GM23338 (cell line): Measurements from ENCODE around the gene DHDDS. TPM values are rescaled to one million over a fixed set of nuclear protein-coding genes. Genes with fewer than 3 reads are reported as not detected.

Experiments used
- ATAC-seq: fragments of 200-7000 bp; cut with Tn5 transposase; 3 replicates; pipeline ENCODE4 v1.9.1; 2020
- DNase-seq: peaks from one replicate; pipeline ENCODE4 v3.0.0-alpha.2; 2015; ENCODE audit warnings: low spot score
- H2AFZ ChIP-seq: fragments of 200-600 bp; sonication (generic); 2 replicates; pipeline ENCODE4 v1.8.0; 2016; ENCODE audit warnings: antibody characterized with exemption, mild to moderate bottlenecking, moderate library complexity
- H3F3A ChIP-seq: fragments of 200-600 bp; sonication (generic); replicated peaks from 2 replicates; pipeline ENCODE4 v1.8.0; 2017; ENCODE audit warnings: antibody characterized with exemption, mixed run types, low read depth
- H3K27ac ChIP-seq: fragments of 200-600 bp; sonication (generic); 2 replicates; pipeline ENCODE4 v1.6.1; 2016; ENCODE audit warnings: low read depth
- H3K27me3 ChIP-seq: fragments of 200-600 bp; sonication (generic); 2 replicates; pipeline ENCODE4 v1.8.0; 2016; ENCODE audit warnings: mild to moderate bottlenecking, mixed run types, moderate library complexity; ENCODE audit not compliant: insufficient read depth
- H3K36me3 ChIP-seq: fragments of 200-600 bp; sonication (generic); 2 replicates; pipeline ENCODE4 v1.8.0; 2016; ENCODE audit warnings: mild to moderate bottlenecking; ENCODE audit not compliant: insufficient read depth
- H3K4me1 ChIP-seq: fragments of 200-600 bp; sonication (generic); 2 replicates; pipeline ENCODE4 v1.8.0; 2016; ENCODE audit warnings: mild to moderate bottlenecking, moderate library complexity; ENCODE audit not compliant: insufficient read depth
- H3K4me2 ChIP-seq: fragments of 200-600 bp; sonication (generic); 2 replicates; pipeline ENCODE4 v1.7.1; 2017; ENCODE audit warnings: mixed run types
- H3K4me3 ChIP-seq: fragments of 200-600 bp; sonication (generic); 2 replicates; pipeline ENCODE4 v1.6.1; 2016; ENCODE audit warnings: mixed run types
- H3K79me2 ChIP-seq: fragments of 200-600 bp; sonication (generic); replicated peaks from 2 replicates; pipeline ENCODE4 v1.8.0; 2017; ENCODE audit warnings: mild to moderate bottlenecking; ENCODE audit not compliant: insufficient read depth
- H3K9me2 ChIP-seq: fragments of 200-600 bp; sonication (generic); 2 replicates; pipeline ENCODE4 v1.8.0; 2017; ENCODE audit not compliant: insufficient read depth
- H4K20me1 ChIP-seq: fragments of 200-600 bp; sonication (generic); replicated peaks from 2 replicates; pipeline ENCODE4 v1.8.0; 2017; ENCODE audit warnings: mild to moderate bottlenecking; ENCODE audit not compliant: insufficient read depth
- H3K27ac Mint-ChIP-seq: 2 replicates; pipeline ENCODE4 v1.8.0; 2020; ENCODE audit warnings: inconsistent platforms, mild to moderate bottlenecking, moderate library complexity, mixed read lengths
- H3K27me3 Mint-ChIP-seq: 3 replicates; pipeline ENCODE4 v1.8.0; 2022; ENCODE audit warnings: low read depth, mild to moderate bottlenecking, moderate library complexity, mixed read lengths, inconsistent platforms; ENCODE audit not compliant: insufficient read depth, poor library complexity
- H3K36me3 Mint-ChIP-seq: 3 replicates; pipeline ENCODE4 v1.8.0; 2021; ENCODE audit warnings: low read depth, mild to moderate bottlenecking, inconsistent platforms, moderate library complexity, mixed read lengths
- H3K4me1 Mint-ChIP-seq: 3 replicates; pipeline ENCODE4 v1.8.0; 2020; ENCODE audit warnings: mild to moderate bottlenecking, inconsistent platforms, mixed read lengths
- H3K4me3 Mint-ChIP-seq: 3 replicates; pipeline ENCODE4 v1.8.0; 2021; ENCODE audit warnings: moderate library complexity, mild to moderate bottlenecking, inconsistent platforms, mixed read lengths
- H3K9me3 Mint-ChIP-seq: 3 replicates; pipeline ENCODE4 v1.8.0; 2020; ENCODE audit warnings: moderate library complexity, mild to moderate bottlenecking, inconsistent platforms, mixed read lengths
- CREB1 ChIP-seq: fragments of 250-450 bp; sonication (Bioruptor Pico); IDR thresholded peaks from 2 replicates; pipeline ENCODE4 v1.5.0; 2020; ENCODE audit warnings: low read depth, mild to moderate bottlenecking, moderate library complexity
- CTCF ChIP-seq, 2 experiments: fragments of 200-600 bp in 1 of 2; sonication (generic) in 1 of 2; conservative IDR thresholded peaks; 2 replicates each; pipeline versions ENCODE4 v1.5.1 to v1.6.1; 2016 to 2017; ENCODE audit warnings: antibody characterized with exemption in 2 of 2, low read depth in 2 of 2, mild to moderate bottlenecking in 2 of 2, moderate library complexity in 1 of 2
- ETS1 ChIP-seq: IDR thresholded peaks from 2 replicates; pipeline ENCODE4 v1.6.1; 2016; ENCODE audit warnings: antibody characterized with exemption
- EZH2 ChIP-seq: fragments of 200-600 bp; sonication (generic); IDR thresholded peaks from one replicate; pipeline ENCODE4 v1.8.0; 2017; ENCODE audit warnings: antibody characterized with exemption, mild to moderate bottlenecking, low read depth; ENCODE audit not compliant: unreplicated experiment
- POLR2AphosphoS5 ChIP-seq: IDR thresholded peaks from 2 replicates; pipeline ENCODE4 v1.6.1; 2016; ENCODE audit warnings: antibody characterized with exemption, low read depth
- ZNF114 ChIP-seq: fragments of 250-450 bp; sonication (Bioruptor Pico); IDR thresholded peaks from 2 replicates; pipeline ENCODE4 v1.5.0; 2020; ENCODE audit warnings: mild to moderate bottlenecking, moderate library complexity
- long read RNA-seq: library from polyadenylated mRNA; unstranded; transcript quantifications from one replicate; pipeline ENCODE4 v2.0.0, GENCODE V29; 2020; ENCODE audit not compliant: unreplicated experiment
- polyA plus RNA-seq: library from polyadenylated mRNA; unstranded; fragments of >200 nt; fragmentation: Nextera tagmentation; extraction: Ambion mirVana; gene quantifications from 2 replicates; pipeline ENCODE4 v1.2.1, GENCODE V29; 2016
- total RNA-seq: library from RNA; depleted of rRNA; stranded (reverse); fragments of >200 nt; shearing (Covaris generic); gene quantifications from 2 replicates; pipeline ENCODE4 v1.2.3, GENCODE V29; 2014; rRNA removed
- TF ChIP-seq, protein P1 (sequence below): fragments of 250-450 bp; sonication (Bioruptor Pico); IDR thresholded peaks from 2 replicates; pipeline ENCODE4 v1.5.0; 2020; ENCODE audit warnings: mild to moderate bottlenecking, moderate library complexity

DHDDS gene, protein sequence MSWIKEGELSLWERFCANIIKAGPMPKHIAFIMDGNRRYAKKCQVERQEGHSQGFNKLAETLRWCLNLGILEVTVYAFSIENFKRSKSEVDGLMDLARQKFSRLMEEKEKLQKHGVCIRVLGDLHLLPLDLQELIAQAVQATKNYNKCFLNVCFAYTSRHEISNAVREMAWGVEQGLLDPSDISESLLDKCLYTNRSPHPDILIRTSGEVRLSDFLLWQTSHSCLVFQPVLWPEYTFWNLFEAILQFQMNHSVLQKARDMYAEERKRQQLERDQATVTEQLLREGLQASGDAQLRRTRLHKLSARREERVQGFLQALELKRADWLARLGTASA
- total RNA-seq (47.2 and 49.5 TPM in 2 replicates), polyA plus RNA-seq (26.9 and 32.6 TPM in 2 replicates)
- long read RNA-seq, transcript DHDDS-201 (9 exons, 1,403 nt) = major isoform, 6 of 18 reads
- long read RNA-seq, partial matches to known transcripts = 5 of 18 reads
- long read RNA-seq, other reads (novel, unspliced or antisense) = 4 of 18 reads

- peak within 1 kb of the TSS; percentile 98 for H3K27ac Mint-ChIP-seq
- TF ChIP-seq, protein P1, sequence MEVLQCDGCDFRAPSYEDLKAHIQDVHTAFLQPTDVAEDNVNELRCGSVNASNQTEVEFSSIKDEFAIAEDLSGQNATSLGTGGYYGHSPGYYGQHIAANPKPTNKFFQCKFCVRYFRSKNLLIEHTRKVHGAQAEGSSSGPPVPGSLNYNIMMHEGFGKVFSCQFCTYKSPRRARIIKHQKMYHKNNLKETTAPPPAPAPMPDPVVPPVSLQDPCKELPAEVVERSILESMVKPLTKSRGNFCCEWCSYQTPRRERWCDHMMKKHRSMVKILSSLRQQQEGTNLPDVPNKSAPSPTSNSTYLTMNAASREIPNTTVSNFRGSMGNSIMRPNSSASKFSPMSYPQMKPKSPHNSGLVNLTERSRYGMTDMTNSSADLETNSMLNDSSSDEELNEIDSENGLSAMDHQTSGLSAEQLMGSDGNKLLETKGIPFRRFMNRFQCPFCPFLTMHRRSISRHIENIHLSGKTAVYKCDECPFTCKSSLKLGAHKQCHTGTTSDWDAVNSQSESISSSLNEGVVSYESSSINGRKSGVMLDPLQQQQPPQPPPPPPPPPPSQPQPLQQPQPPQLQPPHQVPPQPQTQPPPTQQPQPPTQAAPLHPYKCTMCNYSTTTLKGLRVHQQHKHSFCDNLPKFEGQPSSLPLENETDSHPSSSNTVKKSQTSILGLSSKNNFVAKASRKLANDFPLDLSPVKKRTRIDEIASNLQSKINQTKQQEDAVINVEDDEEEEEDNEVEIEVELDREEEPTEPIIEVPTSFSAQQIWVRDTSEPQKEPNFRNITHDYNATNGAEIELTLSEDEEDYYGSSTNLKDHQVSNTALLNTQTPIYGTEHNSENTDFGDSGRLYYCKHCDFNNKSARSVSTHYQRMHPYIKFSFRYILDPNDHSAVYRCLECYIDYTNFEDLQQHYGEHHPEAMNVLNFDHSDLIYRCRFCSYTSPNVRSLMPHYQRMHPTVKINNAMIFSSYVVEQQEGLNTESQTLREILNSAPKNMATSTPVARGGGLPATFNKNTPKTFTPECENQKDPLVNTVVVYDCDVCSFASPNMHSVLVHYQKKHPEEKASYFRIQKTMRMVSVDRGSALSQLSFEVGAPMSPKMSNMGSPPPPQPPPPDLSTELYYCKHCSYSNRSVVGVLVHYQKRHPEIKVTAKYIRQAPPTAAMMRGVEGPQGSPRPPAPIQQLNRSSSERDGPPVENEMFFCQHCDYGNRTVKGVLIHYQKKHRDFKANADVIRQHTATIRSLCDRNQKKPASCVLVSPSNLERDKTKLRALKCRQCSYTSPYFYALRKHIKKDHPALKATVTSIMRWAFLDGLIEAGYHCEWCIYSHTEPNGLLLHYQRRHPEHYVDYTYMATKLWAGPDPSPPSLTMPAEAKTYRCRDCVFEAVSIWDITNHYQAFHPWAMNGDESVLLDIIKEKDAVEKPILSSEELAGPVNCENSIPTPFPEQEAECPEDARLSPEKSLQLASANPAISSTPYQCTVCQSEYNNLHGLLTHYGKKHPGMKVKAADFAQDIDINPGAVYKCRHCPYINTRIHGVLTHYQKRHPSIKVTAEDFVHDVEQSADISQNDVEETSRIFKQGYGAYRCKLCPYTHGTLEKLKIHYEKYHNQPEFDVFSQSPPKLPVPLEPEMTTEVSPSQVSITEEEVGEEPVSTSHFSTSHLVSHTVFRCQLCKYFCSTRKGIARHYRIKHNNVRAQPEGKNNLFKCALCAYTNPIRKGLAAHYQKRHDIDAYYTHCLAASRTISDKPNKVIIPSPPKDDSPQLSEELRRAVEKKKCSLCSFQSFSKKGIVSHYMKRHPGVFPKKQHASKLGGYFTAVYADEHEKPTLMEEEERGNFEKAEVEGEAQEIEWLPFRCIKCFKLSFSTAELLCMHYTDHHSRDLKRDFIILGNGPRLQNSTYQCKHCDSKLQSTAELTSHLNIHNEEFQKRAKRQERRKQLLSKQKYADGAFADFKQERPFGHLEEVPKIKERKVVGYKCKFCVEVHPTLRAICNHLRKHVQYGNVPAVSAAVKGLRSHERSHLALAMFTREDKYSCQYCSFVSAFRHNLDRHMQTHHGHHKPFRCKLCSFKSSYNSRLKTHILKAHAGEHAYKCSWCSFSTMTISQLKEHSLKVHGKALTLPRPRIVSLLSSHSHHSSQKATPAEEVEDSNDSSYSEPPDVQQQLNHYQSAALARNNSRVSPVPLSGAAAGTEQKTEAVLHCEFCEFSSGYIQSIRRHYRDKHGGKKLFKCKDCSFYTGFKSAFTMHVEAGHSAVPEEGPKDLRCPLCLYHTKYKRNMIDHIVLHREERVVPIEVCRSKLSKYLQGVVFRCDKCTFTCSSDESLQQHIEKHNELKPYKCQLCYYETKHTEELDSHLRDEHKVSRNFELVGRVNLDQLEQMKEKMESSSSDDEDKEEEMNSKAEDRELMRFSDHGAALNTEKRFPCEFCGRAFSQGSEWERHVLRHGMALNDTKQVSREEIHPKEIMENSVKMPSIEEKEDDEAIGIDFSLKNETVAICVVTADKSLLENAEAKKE = no peak
- TF ChIP-seq CTCF (conservative IDR thresholded peaks at IDR 0.05; ENCODE audit: low read depth in 2 of 2) (no peak), POLR2AphosphoS5 (peak; percentile 93), CREB1 (CRISPR knock-in tag) (peak; percentile 99), ETS1 (0 out of 2 replicates have a peak, but pooled peaks have one; percentile 66), ZNF114 (CRISPR knock-in tag) (no peak), EZH2 (no peak)
- ATAC-seq (peak; percentile 88), DNase-seq (peak; percentile 98)
- Histone ChIP-seq H4K20me1 (peaks cover 15% of the 10 kb centered on the region), H3K4me1 (peaks cover 42% of the 10 kb centered on the region), H3K27ac (peak within 1 kb of the TSS; percentile 94), H3K4me3 (peak within 1 kb of the TSS; percentile 74), H3K27me3 (no peaks in the 10 kb centered on the region), H2AFZ (peak within 1 kb of the TSS; percentile 35; the same call in 1 of the 2 replicates), H3K4me2 (peak within 1 kb of the TSS; percentile 86), H3K36me3 (peaks cover 12% of the 10 kb centered on the region), H3K9me2 (no peaks in the 10 kb centered on the region), H3F3A (peaks cover 39% of the 10 kb centered on the region), H3K79me2 (peaks cover 25% of the 10 kb centered on the region)
- peak within 1 kb of the TSS; percentile 97 for H3K4me3 Mint-ChIP-seq
- H3K27me3 Mint-ChIP-seq = peaks cover 18% of the 10 kb centered on the region
- H3K36me3 Mint-ChIP-seq = peaks cover 41% of the 10 kb centered on the region
- H3K4me1 Mint-ChIP-seq = peaks cover 40% of the 10 kb centered on the region
- H3K9me3 Mint-ChIP-seq = no peaks in the 10 kb centered on the region
These were observed at the start of gene DHDDS for GRCh38 chr1:26431979-26432695. Gene DHDDS (plus strand): TSS chr1:26432321. CDS start chr1:26432946, 625 bp downstream.
